HG02610 (cell line): ENCODE measurements around the gene MELK.

Source experiments
- ATAC-seq: cut with Tn5 transposase; IDR thresholded peaks from one replicate; pipeline ENCODE4 v1.9.1; 2021; ENCODE audit warnings: mild to moderate bottlenecking, moderate library complexity; ENCODE audit not compliant: unreplicated experiment

Gene MELK

DNA sequence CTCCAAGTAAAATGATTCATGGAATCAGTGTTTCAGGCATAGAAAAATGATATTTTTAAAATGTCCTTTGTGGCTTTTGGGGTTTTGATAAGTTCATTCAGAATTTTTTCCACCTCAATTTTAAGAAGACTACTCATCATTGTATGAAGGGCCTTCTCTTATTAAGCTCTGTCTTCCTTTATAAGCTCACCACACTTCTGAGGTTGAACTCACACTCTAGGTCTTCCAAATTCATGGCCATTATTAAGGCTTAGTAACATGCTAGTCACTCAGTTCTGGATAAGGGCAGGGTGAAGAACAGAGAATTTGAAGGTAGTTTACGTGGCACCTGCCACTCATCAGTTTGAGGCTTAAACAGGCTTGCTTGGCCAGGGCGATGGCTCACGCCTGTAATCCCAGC lies 4.2 kb downstream of the MELK start:
- ATAC-seq, result no peak

DNA sequence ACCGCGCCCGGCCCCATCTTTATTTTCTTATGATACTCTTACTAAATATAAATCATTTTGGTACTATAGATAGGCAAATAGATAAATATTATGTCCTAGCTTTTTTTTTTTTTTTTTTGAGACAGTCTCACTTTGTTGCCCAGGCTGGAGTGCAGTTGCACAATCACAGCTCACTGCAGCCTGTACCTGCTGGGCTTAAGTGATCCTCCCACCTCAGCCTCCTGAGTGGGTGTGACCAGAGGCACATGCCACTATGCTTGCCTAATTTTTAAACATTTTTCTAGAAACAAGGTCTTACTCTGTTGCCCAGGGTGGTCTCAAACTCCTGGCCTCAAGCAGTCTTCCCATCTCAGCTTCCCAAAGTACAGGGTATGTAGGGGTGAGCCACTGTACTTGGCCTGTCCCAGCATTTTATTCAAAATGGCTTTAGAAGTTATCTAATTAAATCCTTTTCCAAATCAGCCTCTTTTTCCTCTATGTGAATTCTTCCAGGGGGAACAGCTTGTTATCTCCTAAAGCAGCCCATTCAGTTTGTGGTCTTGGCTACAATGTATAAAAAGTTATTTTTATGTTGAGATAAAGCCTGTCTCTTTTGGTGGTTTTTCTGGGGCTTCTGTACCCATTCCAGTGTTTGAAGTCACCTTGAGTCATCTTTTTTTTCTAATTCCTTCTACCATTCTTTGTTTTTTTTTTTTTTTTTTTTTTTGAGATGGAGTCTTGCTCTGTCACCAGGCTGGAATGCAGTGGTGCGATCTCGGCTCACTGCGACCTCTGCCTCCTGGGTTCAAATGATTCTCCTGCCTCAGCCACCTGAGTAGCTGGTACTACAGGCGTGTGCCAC lies 12.1 kb downstream of the MELK start:
- no peak for ATAC-seq

DNA sequence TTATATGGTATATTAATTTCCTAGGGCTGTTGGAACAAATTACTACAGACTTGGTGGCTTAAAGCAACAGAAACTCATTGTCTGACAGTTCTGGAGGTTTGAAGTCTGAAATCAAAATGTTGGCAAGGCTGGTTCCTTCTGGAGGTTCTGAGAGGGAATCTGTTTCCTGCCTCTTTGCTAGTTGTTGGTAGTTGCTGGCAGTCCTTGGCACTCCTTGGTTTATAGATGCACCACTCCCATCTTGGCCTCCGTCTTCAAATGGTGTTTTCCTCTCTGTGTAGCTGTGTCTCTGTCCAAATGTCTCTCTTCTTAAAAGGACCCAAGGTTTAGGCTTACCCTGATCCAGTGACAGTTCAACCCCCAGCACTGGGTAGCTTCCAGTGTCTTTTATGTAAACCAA lies 17.5 kb downstream of the MELK start:
- ATAC-seq, result no peak

DNA sequence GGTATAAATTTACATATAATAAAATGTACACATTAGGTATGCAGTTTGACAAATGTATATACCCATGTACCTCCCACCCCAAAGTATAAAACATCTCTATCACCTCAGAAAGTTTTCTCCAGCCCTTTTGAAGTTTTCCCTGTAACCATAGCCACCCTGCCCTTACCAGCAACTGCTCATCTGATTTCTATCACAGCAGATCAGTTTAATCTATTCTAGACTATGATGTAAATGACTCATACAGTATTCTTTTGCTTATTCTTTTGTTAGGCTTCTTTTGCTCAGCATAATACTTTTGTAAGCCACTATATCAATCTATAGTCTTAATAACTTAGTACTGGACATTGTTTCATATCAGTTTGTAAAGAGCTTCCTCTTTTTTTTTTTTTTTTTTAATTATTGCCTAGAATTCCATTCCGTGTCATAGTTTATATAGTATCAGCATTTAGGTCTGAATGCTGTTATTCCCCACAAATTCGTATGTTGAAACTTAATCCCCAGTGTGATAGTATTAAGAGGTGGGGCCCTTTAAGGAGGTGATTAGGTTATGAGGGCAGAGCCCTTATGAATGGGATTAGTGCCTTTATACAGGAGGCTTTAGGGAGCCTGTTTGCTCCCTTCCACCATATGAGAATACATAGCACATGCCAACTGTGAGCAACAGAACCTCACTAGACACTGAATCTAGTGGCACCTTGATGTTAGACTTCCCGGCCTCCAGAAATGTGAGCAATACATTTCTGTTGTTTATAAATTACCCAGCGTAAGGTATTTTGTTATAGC lies 20.3 kb downstream of the MELK start:
- ATAC-seq, result no peak

DNA sequence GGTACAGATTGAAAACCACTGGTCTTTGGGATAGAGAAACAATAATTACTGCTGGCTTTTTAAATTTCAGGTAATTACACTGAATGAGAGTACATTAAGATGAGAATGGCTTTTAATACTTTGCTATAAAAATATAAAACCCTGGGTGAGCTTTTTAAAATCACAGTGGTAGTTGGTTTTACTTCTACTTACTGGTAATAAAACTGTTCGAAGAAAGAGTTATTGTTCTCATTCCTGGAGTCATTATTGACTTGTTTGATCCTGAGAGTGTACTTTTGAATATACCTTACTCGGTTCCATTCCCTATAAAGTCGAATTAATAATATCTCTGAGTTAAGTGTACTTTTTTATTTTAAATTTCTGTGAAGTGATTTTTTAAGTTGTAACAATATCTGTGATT lies 21.5 kb downstream of the MELK start:
- no peak for ATAC-seq

DNA sequence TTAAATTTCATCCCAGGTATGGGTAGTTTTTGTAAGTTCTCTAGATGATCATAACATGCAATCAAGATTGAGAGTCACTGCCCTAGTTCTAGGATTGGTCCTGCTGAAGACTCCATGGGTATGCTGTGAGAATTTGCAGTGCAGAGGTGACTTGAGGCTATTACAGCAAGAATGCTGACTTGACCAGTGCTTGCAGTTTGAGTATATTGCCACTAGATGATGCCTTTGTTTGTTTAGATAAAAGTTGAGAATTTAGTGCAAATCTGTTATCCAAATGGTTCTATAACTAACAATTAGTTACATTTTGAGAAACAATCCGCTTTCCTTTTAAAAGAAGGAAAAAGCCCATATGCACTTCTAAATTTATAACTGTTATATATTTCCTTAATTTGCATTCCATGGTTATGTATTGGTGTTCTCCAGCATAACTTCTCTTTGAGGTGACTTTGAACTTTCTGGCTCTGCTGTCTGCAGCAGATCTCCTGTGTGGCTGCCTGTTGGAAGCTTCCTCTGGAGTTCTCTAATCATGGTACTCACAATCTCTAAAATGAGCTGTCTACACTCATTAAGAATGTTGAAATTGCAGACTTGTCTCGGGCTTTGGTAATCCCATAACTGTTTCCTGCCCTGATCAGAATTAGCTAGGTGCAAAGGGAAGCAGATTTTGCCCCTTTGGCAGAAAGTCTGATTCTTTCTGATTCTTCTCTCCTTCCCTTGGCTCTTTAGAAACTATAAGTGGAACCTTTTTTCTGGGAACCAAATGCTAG lies 24.9 kb downstream of the MELK start:
- no peak for ATAC-seq

DNA sequence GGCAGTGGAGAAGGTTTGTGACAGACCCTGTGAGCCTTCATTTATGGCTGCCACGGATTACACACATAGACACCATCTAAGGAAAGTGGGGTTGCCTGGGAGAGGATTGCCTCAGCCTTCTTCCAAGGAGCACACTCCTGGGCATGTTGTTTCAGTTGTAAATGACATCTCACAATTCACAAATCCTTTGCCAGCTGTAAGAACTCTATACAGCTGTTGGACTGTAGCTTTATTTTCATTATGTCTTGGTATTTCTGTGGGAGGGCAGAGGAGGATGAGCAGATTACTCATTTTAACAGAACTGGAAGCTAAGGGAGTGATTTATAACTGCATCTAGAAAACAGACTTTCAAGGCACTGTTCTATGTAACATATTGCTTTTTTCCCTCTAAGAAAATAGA lies 25.6 kb downstream of the MELK start:
- ATAC-seq, result no peak

DNA sequence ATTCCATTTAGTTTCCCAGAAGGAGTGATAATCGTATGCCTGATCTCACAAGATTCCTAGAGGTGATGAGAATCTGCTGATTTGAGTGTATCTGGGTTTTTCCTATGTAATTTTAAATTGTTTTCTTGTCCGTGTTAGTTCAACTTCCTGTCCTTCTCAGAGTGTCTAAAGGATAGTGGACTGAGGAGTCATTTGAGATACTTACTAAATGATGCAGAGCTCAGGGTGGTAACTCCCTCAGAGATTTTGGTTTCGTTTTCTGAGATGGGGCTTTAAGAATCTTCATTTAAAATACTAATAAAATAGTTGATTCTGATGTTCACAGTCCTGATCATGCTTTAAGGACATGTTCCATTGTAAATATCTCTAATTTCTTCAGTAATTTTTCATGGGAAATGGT lies 30.3 kb downstream of the MELK start:
- peak; percentile 80 for ATAC-seq

DNA sequence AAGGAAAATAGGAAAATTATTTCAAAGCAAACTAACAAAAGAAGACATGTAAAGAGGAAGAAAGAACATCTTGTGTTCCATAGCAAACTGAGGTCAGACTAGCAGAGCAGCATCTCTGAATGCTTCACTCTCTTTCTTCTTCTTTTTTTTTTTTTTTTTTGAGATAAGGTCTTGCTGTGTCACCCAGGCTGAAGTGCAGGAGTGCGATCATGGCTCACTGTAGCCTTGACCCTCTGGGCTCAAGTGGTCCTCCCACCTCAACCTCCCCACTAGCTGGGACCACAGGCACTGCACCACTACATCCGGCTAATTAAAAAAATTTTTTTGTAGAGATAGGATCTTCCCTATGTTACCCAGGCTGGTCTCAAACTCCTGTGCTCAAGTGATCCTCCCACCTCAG lies 36.6 kb downstream of the MELK start:
- no peak for ATAC-seq

DNA sequence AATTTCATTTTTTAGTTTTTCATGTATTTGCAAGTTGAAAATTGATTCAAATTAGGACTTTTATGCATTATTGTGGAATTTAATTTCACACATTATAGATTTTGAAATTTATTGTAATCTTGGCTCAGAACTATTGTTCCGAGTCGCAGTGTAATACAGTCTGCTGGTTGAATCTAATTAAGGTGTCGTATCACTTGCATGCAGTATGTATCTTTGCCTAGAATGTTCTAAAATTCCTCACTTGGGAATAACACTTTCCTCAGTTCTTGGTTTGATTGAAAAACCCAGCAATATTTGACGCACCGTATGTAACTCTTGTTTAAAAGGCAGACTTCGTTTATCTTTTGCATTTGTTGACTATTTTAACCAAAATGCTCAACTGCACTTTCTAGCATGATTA lies 49.4 kb downstream of the MELK start:
- ATAC-seq, result no peak

DNA sequence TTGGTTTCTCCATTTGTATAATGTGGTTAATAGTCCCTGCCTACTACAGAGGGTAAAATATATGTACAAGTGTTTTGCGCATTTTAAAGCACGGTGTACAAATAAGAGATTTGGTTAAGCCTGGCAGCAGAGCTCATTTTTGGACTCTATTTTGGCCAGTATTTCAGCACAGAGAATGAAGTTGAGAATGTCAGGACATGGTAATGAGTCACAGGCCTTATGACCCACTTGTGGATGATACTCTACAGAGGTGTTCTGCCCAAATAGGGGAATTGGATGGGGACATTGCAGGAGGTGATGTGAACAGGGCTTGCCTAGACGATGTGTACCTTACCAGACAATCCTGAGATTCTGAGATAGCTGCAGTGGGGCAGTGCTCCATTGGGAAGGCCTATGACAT lies 50.6 kb downstream of the MELK start:
- no peak for ATAC-seq

DNA sequence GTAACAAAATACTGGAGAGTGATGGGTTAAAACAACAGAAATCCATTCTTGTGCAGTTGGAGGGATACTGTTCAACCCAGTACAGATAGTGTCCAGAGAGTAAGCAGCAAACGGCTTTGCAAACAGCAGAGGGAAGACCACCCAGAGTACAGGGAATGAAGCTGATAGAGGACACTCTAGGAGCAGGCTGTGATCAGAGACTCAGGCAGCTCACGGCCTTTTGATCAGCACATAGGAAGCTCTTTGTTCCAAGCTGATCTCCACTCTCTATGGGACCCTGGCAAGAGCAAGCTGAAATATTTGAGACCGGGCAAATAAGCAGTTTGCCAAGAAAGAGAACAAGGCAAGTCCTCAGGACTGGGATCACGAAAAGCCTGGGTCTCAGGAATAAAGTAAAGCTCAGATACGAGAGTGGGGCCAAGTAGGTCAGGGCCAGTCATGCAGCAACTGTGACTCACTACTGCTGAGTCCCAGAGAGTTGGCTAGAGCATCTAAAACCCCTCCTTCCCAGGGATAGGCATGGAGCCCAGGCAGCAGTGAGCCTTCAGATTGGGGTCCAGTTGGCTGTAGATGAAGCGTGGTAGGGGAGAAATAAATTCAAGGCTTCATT lies 52.4 kb downstream of the MELK start:
- no peak for ATAC-seq

DNA sequence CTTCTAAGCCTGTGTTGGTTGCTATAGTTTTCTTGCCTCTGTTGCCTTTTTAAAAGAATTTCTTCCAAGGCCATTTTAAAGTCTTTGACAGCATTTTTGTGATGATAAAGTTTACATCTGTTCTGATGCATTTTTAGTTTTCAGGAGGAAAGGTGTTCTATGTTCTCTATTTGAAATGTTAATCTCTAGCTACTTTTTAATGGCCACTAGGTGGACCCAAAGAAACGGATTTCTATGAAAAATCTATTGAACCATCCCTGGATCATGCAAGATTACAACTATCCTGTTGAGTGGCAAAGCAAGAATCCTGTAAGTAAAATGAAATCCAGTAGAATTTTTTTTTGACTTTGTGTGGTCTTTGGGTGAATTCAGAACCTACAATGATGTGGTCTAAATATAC lies 60.2 kb downstream of the MELK start:
- no peak for ATAC-seq

DNA sequence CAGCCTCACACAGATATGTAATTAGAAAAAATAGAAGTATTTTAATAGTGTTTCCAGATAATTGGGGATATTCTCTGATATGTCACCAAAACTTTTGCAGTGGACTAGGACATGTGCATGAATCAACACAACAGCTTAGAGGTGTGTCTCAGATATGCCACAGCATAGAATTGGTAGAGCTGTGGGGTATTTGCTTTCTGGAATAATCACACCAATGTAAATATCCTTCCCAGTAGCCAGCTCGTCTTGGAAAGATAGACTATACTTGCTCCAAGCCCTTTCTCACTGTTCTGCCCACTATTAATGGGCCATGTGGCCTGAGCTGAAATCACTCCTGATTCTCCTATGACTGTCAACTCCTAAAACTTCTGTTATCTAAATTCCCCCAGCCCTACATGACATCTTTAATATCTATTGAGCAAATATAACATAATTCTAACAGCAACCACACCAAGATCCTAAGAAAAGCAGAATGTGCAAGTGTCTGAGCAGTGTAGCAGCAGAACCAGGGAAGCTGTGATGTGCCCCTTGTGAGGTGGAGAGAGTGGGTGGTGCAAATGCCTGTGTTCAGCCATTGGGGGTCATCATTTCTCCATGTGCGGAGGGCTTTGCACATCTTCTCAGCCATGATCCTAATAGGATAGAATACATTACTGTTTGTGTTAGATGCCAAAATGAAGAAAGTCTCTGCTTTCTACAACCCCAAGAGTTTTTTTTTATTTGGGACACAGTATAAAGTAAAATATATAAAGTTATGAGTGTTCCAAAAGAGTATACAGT lies 65.0 kb downstream of the MELK start:
- ATAC-seq, result no peak

DNA sequence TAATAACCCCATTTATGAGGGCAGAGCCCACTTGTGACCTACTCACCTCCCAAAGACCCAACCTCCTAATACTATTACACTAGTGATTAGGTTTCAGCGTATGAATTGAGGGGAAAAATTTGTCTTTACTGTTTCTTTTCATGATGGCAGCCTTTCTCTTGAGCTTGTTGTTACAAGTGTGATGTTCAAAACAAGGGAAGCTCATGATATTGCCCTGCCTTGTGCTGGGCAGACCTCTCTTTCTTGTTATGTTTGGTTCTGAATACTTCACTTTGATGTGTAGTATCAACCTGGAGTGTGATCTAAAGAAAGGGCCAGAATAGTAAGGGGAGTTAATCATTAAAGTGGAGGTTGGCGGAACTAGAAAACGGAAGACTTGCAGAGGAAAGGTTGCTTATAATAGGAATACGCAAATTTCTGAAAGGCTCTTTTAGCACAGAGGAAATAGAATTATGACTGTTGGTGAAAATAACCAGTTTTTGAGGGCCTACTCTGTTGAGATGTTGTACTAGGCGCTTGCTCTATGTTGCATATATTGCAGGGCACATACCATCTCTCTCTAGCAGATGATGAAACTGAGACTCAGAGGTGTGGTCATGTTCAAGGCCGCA lies 68.2 kb downstream of the MELK start:
- no peak for ATAC-seq

DNA sequence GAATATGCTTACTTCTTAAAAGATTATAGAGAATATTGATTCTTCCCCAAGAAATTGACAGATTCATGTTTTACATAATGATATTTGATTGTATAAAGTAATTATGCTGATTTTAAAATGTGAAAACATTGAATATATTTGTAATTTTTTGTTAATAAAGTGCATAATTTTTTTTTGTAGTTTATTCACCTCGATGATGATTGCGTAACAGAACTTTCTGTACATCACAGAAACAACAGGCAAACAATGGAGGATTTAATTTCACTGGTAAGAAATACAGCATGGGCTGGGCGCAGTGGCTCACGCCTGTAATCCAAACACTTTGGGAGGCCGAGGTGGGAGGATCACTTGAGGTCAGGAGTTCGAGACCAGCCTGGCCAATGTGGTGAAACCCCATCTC lies 70.1 kb downstream of the MELK start:
- no peak for ATAC-seq

DNA sequence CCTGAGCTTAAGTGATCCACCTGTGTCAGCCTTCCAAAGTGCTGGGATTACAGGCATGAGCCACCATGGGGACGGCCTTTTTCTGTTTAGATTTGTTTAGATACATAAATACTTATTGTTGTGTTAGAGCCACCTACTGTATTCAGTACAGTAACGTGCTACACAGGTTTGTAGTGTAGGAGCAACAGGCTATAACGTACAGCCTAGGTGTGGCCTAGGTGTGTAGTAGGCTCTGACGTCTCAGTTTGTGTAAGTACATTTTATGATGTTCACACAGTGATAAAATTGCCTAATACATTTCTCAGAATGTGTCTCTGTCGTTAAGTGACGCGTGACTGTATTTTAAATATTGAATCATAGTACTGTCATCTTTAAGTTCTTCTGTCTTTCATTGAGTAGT lies 84.1 kb downstream of the MELK start:
- ATAC-seq, result no peak

DNA sequence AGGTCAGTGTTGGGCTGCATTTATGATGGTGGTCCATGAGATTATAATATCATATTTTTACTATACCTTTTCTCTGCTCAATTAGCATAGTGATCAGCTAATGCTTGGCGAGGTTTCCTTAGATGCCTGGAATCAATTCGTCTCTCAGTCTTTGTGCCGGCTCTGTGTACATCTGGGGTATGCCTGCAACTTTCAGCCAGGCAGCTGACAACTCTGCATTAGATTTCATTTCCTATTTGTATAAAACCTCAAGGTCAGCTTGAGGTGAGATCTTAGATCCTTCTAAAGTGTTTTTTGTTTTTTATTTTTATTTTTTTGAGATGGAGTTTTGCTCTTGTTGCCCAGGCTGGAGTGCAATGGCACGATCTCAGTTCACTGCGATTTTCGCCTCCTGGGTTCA lies 86.8 kb downstream of the MELK start:
- ATAC-seq, result no peak

DNA sequence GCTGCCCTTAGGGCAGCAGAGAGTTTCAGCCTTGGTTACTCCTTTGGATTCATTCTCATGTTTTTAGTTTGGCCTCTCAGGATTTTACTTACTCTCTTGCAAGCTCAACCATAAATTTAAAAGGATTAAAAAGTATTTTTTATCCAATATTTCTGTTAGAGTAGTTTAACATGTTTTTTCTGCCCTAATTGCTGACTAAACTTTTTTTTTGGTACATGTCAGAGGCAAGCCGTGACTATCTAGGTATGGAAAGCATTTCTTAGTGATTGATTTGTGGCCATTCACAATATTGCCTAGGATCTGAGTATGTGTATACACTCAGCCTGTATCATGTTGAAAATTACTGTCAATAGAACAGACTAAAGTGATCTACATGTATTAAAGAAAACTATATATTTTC lies 92.1 kb downstream of the MELK start:
- no peak for ATAC-seq

DNA sequence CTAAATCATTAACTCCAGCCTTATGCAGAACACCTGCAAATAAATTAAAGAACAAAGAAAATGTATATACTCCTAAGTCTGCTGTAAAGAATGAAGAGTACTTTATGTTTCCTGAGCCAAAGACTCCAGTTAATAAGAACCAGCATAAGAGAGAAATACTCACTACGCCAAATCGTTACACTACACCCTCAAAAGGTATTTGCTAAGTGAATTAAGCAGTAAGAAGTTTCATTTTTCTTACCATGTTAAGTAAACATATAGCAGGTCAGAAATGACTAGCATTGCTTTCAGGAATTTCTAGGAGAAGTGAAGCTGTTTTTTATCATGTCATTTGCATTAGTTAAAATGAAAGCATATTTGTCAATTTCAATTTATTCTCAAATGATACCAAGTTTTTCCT lies 92.7 kb downstream of the MELK start:
- no peak for ATAC-seq
